Esophagus squamous epithelium (tissue), 4 donors: ENCODE data around the gene ALDH8A1.

Experiments
- CTCF ChIP-seq, 6 experiments: fragments of 450-650 bp in 4 of 6; fragments of 200-600 bp in 2 of 6; sonication (generic) in 2 of 6; IDR thresholded peaks; one replicate each; pipeline ENCODE4 v1.5.1; 2016 to 2019; ENCODE audit warnings: antibody characterized with exemption in 6 of 6, mild to moderate bottlenecking in 4 of 6, moderate library complexity in 4 of 6
- POLR2A ChIP-seq, 4 donors: fragments of 450-650 bp; IDR thresholded peaks; one replicate each; pipeline ENCODE4 v1.6.1; 2017; ENCODE audit warnings: antibody characterized with exemption in 4 of 4, mild to moderate bottlenecking in 4 of 4, moderate library complexity in 3 of 4

- TF ChIP-seq CTCF (IDR thresholded peaks at IDR 0.05) (no peak), POLR2A (IDR thresholded peaks at IDR 0.05) (no peak)
Measured at GRCh38 chr6:134911547-134911946, 38.4 kb downstream of the ALDH8A1 start.
